ENCODE results near the gene SCFD2. TPM values are rescaled to one million over a fixed set of nuclear protein-coding genes. Genes with fewer than 3 reads are reported as not detected.

Gene SCFD2
- total and polyA plus RNA-seq, 7 donors, result 5.8 to 13.3 (median 11.2) TPM

DNA sequence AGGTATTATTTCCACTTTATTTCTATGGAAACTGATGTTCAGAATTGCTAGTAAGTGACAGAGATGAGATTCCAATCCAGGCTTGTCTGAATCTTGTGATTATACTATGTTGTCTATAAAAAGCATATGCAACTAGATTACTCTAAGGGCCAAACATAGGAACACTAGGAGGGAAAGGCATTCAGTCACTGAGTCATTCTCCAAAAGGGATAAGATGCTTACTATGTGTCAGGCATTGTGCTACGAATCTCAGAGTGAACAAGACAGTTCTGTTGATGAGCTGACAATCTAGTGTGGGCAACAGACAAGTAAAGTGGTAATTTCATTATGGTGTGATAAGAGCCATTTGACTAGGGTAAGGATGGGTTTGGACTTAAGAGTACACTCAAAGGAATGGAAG is 426.5 kb downstream of the SCFD2 start:
- 37 to 79% (median 44%) methylated on average over 1 of the region's 1 CpG for WGBS, 3 donors
- Histone ChIP-seq H3K4me1 (peaks cover 28% of the 10 kb centered on the region), H3K27me3 (ENCODE audit: insufficient read depth in 3 of 3, low read length in 2 of 3) (no peaks in the 10 kb centered on the region), H3K4me3 (no peak overlapping the region), H3K27ac (peak overlapping the region; percentile 75), H3K9me3 (no peaks in the 10 kb centered on the region), H3K36me3 (ENCODE audit: insufficient read depth in 1 of 2, low read depth in 1 of 2) (peaks cover 0 to 2% of the 10 kb centered on the region in 2 donors)
- DNase-seq (no peak), ATAC-seq (peak; percentile 80 to 94 (median 92))
- TF ChIP-seq, protein P1, sequence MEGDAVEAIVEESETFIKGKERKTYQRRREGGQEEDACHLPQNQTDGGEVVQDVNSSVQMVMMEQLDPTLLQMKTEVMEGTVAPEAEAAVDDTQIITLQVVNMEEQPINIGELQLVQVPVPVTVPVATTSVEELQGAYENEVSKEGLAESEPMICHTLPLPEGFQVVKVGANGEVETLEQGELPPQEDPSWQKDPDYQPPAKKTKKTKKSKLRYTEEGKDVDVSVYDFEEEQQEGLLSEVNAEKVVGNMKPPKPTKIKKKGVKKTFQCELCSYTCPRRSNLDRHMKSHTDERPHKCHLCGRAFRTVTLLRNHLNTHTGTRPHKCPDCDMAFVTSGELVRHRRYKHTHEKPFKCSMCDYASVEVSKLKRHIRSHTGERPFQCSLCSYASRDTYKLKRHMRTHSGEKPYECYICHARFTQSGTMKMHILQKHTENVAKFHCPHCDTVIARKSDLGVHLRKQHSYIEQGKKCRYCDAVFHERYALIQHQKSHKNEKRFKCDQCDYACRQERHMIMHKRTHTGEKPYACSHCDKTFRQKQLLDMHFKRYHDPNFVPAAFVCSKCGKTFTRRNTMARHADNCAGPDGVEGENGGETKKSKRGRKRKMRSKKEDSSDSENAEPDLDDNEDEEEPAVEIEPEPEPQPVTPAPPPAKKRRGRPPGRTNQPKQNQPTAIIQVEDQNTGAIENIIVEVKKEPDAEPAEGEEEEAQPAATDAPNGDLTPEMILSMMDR (IDR thresholded peaks at IDR 0.05), result no peak
- intact Hi-C loops (cut with DNase I), result no loop called here

DNA sequence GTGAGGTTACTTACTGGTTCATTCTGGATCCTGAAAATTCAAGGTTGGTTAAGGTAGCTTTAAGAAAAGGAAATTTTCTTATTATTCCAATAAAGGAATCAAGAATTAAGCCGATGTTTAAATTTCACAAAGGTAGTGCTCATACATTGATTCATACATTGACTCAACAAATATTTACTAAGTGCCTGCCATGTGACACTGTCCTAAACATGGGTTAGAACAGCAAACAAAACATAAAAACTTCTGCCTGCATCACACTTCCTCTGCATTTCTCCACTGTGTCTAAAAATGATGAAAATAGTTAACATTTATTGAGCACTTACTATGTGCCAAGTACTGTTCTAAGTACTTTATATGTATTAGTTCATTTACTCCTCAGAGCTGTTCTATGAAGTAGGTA is 428.0 kb downstream of the SCFD2 start:
- no peak overlapping the region for H3K4me3 ChIP-seq
- intact Hi-C loops (cut with DNase I), result no loop called here
- 94 to 100% (median 100%) methylated on average over 1 of the region's 1 CpG for WGBS, 3 donors
- H3K27ac ChIP-seq, result no peak overlapping the region
- H3K36me3 ChIP-seq (ENCODE audit: insufficient read depth in 1 of 2, low read depth in 1 of 2), result peaks cover 0 to 2% of the 10 kb centered on the region in 2 donors
- DNase-seq (no peak), ATAC-seq (no peak)
- peaks cover 26% of the 10 kb centered on the region for H3K4me1 ChIP-seq
- no peaks in the 10 kb centered on the region for H3K9me3 ChIP-seq
- H3K27me3 ChIP-seq (ENCODE audit: insufficient read depth in 3 of 3, low read length in 2 of 3), result no peaks in the 10 kb centered on the region
- TF ChIP-seq, protein P1 (IDR thresholded peaks at IDR 0.05), result no peak

DNA sequence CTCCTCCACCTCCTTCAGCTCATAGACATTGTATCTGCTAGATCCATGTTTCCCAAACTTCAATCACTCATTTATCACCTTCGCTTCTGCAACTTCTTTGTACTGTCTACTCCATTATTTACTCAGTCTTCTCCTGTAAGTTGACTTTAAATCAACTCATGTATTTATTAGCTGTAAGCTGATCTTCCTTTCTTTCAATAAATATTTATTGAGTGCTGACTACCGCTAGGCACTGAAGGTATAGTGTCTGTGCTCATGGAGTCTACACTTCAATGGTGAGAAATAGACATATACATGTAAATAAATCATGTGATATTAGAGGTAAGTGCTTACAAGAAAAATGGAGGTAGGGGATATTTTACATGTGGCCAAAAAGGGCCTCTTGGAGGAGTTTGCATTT is 429.1 kb downstream of the SCFD2 start:
- Histone ChIP-seq H3K4me3 (no peak overlapping the region), H3K27ac (no peak overlapping the region), H3K36me3 (ENCODE audit: insufficient read depth in 1 of 2, low read depth in 1 of 2) (peaks cover 0 to 2% of the 10 kb centered on the region in 2 donors), H3K4me1 (peaks cover 30% of the 10 kb centered on the region), H3K27me3 (ENCODE audit: insufficient read depth in 3 of 3, low read length in 2 of 3) (no peaks in the 10 kb centered on the region), H3K9me3 (no peaks in the 10 kb centered on the region)
- no peak for ATAC-seq
- WGBS, 3 donors, result 95 to 99% (median 96%) methylated on average over 2 of the region's 2 CpGs
- no peak for DNase-seq
- TF ChIP-seq, protein P1 (IDR thresholded peaks at IDR 0.05), result no peak
- intact Hi-C loops (cut with DNase I), result no loop called here

DNA sequence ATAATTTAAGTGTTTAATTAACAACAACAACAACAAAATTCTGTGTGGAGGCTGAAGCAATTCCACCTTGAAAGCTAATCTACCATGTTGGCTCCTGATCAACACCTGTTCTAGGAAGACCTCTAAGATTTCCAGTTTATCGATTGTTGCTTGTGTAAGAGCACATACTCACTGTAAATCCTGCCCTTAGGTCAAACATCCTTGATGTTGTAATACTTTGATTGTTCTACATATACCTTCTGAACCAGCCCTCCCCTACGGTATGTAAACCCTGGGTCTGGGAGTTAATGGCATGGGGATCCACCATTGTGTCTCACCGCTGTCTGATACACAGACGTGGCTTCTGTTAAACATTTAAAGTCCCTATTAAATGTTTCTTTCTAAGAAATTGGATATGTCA is 430.5 kb downstream of the SCFD2 start:
- H3K4me1 ChIP-seq, result peaks cover 26% of the 10 kb centered on the region
- DNase-seq (no peak), ATAC-seq (no peak)
- H3K27me3 ChIP-seq (ENCODE audit: insufficient read depth in 3 of 3, low read length in 2 of 3), result no peaks in the 10 kb centered on the region
- H3K36me3 ChIP-seq (ENCODE audit: insufficient read depth in 1 of 2, low read depth in 1 of 2), result peaks cover 0 to 2% of the 10 kb centered on the region in 2 donors
- 67 to 82% (median 73%) methylated on average over 4 of the region's 4 CpGs for WGBS, 3 donors
- no peak overlapping the region for H3K27ac ChIP-seq
- intact Hi-C loops (cut with DNase I), result no loop called here
- TF ChIP-seq, protein P1 (IDR thresholded peaks at IDR 0.05), result no peak
- H3K9me3 ChIP-seq, result no peaks in the 10 kb centered on the region
- H3K4me3 ChIP-seq, result no peak overlapping the region

DNA sequence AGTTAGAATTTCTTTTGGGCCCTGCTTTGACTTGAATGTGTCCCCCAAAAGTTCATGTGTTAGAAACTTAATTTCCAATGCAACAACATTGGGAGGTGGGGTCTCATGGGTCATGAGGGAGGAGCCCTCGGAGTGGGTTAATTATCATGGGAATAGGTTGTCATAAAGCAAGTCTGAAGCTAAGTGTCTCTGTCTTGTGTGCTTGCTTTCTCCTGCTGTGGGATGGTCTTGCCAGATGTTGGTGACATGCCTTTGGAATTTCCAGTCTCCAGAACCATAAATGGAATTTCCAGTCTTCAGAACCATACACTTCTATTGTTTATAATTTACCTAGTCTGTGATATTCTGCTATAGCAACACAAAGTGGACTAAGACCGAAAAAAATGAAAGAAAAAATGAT is 432.1 kb downstream of the SCFD2 start:
- Histone ChIP-seq H3K4me3 (no peak overlapping the region), H3K4me1 (peaks cover 13% of the 10 kb centered on the region), H3K9me3 (no peaks in the 10 kb centered on the region), H3K27me3 (ENCODE audit: insufficient read depth in 3 of 3, low read length in 2 of 3) (no peaks in the 10 kb centered on the region), H3K36me3 (ENCODE audit: insufficient read depth in 1 of 2, low read depth in 1 of 2) (peaks cover 0 to 2% of the 10 kb centered on the region in 2 donors), H3K27ac (no peak overlapping the region)
- no peak for DNase-seq
- TF ChIP-seq, protein P1 (IDR thresholded peaks at IDR 0.05), result no peak
- no peak for ATAC-seq
- WGBS, 3 donors, result 88 to 96% (median 94%) methylated on average over 2 of the region's 2 CpGs
- intact Hi-C loops (cut with DNase I), result no loop called here
